DMS153 treated with DMSO at 0.1 percent for 48 hours (cell line): ENCODE measurements around the gene ARHGAP10.
"Not testable (repeated sequence)": the region's sequence is repeated elsewhere in the genome, so short reads cannot be mapped to it uniquely, and the experiment has no call there.

Source experiments
- DNase-seq: peaks from one replicate; lab custom pipeline; 2025; ENCODE audit not compliant: unreplicated experiment; lab: John Stamatoyannopoulos, UW

Gene ARHGAP10

DNA sequence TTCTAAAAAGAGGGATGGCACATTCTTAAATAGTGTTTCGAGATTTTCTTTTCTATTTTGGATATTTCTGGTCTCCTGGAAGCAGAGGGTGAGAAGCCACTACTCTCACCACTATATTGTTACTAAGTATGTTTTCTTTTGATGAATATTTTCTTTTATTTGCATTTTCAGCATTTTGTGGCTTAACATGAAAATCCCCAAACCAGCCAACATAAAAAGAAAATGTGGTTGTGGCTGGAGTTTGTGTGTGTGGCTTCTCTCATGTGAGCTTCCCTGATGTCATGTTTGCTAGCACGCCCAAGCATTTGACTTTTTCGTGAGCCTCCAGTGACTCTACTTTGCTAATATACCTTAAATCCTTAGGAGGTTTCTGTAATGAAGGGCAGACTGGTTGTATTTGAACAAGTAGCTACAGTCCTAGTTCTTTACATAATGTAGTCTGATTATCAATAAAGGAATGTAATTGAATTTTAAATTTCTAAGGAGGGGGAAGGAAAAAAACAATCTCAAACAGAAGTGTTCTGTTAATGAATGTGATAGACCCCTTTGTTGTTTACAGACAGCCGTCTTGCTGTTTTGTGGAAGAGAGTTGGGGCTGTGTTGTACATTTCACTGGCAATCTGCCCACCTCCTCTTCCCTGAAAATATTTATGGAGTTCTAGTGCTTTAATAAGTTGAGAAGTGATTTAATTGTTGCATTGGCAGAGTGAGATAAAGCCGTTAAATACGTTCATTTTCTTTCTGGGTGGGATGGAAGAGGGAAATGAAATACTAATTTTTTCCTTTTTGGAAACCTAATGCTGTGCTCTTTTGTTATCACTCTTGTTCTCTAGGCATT, 114.6 kb downstream of the ARHGAP10 start:
- DNase-seq, result no peak

DNA sequence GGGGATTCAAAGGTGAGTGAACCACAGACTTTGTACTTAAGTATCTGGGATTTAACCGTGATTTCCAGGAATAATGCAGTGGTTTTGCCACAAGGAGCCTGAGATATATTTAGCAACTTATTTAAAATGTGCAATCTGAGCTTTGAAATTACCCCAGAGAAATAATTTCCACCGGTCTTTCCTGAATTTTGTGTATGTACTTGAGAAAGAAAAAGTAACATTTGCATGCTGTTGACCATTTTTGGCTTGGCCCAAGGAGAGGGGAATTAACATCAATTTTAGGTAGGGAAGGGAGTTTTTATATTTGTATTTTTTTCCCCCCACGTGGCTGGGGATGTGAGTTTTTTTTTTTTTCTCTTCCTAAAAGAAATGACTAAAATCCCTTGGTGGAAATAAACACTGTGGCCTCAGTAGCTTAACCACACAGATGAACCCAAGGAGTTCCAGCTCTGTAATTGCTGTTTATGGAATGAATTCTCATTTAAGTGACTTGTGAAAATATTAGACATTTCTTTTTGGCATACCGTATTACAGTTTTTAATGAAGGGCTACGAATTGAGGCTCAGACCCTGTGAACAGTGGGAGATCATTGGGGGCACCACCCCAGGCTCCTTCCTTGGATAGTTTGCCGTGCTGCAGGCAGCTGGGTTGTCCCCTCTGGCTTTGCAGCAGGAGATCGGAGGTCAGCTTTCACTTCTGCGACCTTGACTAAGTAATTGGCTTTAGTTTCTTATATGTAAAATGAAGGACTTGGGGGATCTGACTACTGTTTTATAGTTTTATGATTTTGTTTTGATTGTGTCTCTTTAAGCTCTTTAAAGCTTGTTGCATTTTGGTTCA, 116.1 kb downstream of the ARHGAP10 start:
- DNase-seq, result no peak

DNA sequence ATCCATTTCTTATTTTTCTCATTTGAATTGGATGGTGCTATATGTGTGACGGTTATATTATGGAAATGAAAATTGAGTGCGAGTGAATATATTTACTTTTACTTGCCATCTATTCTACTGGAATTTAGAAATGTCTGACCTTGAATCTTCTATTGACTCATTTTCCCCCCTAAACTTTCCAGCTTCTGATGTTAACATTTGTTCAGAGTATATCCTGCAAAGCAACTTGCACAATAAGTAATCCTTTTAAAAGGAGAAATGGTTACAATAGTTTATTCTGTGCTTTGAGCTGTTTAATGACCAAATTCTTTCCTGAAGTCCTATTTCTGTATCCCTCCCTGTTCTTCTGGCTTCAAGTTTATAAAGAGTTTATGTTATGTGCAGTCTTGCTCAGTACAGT, 116.7 kb downstream of the ARHGAP10 start:
- no peak for DNase-seq

DNA sequence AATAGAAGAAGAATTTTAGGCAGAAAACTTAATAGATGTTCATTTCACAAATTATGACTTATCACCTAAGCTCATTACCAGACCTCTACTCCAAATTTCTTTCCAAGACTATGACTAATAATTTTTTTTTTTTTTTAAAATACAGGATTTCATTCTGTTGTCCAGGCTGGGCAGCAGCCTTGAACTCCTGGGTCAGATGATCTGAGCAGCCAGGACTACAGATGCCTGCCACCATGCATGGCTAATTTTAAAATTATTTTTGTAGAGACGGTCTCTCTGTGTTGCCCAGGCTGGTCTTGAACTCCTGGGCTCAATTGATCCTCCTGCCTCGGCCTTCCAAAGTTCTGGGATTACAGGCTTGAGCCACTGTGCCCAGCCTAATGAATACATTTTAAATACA, 119.2 kb downstream of the ARHGAP10 start:
- DNase-seq, result no peak

DNA sequence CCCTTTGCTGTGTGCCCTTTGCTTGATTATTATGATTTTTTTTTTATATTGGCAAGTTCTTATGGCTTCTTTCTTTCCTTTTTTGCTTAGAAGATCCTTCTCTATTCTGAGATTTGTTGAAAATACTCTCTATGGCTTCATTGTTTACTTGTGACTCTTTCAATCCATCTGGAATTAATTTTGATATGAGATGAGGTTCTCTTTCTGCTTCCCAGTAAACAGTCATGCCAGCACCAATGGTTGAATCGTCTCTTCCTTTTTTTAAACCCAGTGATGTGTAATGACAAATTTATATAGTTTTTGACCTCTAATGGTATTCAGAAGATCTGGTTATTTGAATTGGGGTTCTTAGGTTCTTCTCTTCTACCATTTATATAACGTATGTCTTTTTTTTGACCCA, 121.8 kb downstream of the ARHGAP10 start:
- DNase-seq, result no peak

DNA sequence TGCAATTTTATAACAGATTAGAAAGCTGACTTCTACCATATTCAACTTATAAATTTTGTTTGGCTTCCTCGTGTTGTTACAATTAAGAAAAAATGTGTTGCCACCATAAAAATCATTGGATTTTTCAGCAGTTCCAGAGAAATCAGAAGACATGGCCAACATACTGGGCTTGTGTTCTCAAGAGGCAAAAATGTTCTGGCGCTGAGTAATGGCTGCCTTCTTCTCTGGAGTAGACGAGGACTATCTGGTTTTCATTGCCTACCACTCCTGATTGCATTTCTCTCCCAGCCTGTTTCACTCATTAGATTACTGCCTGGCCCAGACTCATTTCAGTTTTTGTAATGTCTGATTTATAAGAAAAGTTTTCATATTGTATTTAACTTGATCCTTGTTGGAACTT, 122.3 kb downstream of the ARHGAP10 start:
- no peak for DNase-seq

DNA sequence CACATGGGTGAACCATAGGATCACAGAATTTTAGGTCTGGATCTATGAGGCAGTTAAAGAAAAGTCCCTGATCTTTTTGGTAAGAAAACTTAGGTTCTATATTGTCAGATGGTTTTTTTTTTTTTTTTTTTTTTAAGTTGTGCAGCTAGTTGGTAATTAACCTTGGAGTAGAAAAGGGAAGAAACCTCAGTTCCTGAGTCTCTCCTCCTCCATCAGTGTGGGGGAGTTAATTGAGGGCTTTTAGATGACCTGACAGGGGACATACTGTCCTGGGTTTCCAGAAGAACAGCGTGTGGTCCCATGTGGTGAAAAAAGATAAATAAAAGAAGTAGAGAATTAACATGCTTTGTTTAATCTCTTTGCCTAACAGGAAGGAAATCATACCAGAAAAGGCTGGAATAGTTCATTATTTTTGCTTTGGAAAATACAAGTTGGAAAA, 123.7 kb downstream of the ARHGAP10 start:
- no peak for DNase-seq

DNA sequence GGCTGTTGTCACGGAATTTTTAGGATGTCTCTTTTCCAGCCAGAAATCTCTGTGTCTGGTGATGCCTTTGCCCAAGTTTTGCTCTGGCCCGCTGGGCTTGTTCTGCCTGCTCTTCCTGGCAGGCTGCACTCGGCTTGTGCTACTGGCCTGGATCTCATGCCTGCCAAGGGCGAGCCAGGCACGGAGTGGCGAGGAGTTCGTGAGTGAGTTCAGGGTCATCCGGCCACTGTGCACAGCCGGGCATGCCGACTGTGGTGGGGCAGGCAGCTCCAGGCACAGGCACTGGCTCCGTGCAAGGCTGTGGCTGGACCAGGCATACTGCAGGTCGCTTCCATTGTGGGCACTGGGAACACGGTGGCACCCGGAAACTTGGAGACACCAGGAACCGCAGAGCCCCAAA, 129.1 kb downstream of the ARHGAP10 start:
- DNase-seq, result no peak

DNA sequence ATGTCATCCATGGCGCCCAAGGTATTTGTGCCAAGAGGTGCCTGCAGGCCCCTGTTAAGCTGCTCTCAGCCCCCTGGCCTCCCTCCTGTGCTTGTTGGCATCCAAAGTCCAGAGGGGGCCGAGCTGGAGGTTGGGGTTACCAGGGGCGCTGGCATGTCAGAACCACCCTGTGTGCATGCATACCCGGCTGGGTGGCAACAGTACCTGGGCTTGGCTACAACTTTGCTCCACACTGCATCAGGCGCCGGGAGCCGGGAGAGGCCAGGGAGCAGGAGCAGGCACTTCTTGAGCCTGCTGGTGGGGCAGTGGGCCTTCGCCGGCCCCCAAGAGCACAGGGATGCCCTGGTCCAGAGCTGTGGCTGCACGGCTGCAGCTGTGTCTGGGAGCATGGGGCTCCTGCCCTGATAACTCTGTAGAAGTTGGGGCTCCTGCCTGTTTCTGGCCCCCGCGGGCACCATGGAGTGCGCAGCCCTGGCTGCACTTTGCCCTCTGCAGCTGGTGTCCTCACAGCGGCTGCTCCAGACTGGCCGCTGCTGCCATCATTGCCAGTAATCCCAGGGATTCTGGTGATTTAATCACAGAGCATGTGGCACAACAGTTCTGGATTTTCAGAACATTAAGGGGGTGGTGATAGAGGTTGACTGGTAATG, 130.3 kb downstream of the ARHGAP10 start:
- no peak for DNase-seq

DNA sequence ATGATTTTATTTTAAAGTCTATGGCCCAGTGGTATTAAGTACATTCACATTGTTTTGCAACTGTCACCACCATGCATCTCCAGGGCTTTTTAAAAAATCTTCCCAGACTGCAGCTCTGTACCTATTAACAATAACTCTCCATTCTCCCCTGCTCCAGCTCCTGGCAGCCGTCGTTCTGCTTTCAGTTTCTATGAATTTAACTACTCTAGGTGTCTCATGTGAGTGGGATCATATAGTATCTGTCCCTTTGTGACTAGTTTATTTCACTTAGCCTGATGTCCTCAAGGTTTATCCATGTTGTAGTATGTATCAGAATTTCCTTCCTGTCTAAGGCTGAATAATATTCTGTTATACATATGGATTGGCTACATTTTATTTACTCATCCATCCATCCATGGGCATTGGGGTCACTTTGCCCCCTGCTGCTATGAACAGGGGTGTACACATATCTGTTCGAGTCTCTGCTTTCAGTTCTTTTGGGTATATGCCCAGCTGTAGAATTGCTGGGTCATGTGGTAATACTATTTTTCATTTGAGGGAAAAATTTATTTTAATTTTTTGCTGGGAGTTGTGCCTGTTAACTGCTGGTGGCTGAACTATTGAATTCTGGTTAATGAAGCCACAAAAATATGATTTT, 131.3 kb downstream of the ARHGAP10 start:
- no peak for DNase-seq

DNA sequence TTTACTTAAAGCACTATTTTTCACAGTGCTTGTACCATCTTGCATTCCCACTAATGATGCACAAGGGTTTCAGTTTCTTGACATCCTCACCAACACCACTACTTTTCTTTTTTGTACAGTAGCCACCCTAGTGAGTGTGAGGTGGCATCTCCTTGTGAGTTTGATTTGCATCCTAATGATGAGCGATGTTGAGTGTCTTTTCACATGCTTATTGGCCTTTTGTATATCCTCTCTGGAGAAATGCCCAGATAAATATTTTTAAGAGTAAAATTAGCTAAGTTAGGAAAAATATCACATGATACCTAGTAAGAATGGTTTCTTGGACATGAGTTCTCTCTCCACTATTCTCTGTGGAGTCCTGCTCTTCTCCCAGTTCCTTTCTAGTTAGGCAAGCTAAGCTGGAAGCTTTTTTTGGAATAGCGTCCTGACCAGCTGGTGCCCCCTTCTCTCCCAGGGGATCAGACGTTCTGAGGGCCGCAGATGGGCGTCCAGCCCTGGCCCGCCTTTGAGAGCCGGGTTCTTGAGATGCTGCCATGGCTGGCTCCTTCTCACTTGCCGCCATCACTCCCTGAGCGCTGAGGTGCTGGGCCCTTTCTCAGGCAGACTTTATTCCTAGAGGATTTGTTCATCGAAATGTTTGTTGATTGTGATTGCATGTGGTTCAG, 132.1 kb downstream of the ARHGAP10 start:
- DNase-seq, result no peak

DNA sequence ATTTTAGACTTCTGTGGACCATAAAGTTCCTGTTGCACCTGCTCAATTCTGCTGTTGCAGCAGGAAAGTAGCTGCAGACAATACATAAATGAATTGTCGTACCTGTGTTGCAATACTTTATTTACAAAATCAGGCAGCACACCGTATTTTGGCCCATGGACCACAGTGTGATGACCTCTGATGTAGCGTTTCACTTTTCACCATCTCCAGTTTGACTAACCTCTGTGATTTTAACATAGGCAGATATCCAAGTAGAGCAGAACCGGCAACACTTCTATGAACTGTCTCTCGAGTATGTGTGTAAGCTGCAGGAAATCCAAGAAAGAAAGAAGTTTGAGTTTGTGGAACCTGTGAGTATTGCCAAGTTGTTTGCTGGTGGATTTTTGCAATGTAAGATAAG, 132.7 kb downstream of the ARHGAP10 start:
- DNase-seq, result no peak

DNA sequence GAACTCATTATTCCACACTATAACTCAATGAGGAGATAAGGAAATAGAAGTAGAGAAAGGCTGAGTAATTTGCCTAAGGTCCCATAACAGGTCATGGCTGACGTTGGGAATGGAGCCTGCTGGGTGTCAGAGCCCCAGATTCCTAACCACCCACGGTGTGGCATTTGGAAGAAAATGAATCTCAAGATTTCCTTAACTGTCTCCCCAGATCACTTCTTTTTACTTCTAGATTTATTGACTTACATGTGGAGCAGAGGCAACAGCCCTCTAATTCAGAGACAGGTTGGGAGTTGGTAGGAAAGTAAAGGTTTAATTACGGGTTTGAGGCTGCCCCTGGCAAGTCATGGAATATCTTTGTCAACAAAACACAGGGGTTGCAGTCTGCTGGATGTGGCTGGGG, 134.0 kb downstream of the ARHGAP10 start:
- DNase-seq, result no peak

DNA sequence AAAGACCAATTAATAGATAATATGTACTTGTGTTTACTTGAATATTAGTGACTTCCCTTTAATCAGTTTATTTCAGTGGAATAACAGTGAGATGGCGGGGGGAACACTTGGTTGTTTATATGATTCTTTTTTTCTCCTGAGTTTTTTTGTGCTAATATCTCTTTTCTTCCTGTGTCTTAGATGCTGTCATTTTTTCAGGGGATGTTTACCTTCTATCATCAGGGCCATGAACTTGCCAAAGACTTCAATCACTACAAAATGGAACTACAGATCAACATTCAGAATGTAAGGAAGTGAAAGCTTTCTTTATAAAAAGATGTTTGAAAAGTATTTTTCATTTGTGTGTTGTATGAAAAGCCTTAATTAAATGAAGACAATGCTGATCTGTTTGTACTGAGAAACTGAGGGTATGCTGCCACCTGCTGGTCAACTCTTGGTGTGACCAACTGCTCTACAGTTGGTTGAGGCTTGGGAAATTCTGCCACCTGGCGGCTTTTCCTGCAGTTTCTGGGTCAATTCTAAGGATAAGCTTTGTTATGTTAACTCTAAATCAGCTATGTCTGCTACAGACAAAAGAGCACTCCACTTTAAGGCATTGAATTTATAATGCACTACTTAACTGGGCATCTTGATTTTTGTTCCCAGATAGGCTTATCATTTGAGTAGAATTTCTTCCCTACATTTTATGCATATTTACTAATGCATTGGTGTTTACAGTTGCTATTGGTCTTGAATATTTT, 134.8 kb downstream of the ARHGAP10 start:
- peak; percentile 83 for DNase-seq

DNA sequence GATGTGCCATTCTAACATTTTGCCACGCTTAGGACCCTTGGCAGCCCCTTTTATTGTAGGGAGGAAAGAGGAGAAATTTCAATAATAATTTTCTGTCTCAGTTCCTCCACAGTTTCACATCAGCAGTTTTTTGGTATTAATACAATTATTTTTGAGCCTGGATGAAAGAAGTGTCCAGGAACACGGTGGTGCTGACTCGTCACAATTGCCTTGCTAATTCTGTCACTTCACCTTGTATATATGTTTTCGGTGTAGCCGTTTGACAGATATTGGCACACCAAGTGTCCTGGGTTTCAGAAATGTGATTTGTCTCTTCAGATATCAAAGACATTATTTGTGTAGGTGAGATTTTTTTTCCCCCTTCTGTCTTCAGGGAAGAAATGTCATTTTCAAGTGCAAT, 142.2 kb downstream of the ARHGAP10 start:
- no peak for DNase-seq

DNA sequence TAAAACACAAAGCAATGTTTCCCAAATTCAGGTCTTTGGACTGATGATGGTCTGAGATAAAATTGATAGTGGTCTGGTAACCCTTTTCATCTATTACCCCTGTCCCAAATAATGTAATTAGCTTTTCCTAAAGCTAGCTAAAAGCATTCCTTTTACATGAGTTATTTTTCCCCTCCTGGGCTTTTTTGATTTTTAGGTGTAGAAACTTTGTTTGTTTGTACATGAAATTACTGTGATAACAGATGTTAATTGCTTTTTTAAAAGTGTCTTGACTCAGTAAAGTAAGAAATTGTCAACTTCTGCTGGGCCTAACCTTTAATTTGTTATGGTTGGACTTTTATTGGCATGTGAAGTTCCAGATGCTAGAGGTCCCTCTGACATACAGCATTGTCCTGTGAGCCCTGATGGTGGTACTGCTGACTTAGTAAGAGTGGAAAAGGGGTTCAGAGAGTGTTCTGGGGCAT, 145.5 kb downstream of the ARHGAP10 start:
- no peak for DNase-seq

DNA sequence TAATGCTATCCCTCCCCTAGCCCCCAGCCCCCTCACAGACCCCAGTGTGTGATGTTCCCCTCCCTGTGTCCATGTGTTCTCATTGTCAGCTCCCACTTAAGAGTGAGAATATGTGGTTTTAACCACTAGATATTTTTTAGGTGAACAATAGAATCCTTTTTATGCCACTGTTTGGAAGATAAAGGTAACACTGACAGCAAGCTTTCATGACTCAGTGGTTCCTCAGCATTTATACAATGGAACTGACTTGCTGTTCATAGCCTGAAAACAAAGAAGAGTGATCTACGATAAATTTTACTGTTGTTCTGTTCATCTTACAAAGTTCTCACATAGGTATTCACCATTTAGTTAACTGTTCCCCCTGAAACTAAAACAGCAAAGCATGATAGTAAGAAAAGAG, 147.8 kb downstream of the ARHGAP10 start:
- no peak for DNase-seq

DNA sequence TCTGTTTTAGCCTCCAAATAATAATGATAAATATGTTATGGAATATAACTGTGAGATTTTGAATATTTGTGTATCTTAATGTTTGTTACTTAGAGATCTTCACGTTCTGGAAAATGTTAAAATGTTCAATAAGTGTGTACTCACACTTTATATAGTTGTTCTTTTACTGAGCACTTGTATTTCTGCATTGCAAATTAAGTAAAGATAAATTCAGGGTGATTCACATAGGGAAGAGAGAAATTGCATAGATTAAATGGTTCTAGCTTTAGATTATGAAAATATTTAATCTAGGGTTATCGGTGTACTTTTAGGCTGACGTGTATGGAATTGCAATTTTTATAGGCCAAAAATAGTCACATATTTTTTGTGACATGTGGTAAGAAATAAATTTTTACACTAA, 148.6 kb downstream of the ARHGAP10 start:
- DNase-seq, result no peak

DNA sequence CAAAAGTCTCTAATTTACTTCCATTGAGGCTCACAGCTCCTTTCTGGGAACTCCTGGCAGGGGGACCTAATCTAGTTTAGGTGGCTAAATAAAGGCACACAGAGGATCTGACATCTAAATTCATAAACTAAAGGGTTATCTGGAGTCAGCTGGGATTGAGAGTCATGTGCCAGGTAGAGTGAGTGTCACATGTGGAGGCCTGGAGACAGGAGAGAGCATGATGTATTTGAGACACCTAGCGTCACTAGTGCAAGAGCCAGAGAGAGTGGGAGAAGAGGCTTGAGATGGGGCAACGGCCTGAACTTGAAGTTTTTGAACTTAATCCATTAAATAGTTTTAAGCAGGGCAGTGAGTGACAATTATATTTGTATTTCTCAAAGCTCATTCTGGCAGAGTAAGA, 152.6 kb downstream of the ARHGAP10 start:
- no peak for DNase-seq

DNA sequence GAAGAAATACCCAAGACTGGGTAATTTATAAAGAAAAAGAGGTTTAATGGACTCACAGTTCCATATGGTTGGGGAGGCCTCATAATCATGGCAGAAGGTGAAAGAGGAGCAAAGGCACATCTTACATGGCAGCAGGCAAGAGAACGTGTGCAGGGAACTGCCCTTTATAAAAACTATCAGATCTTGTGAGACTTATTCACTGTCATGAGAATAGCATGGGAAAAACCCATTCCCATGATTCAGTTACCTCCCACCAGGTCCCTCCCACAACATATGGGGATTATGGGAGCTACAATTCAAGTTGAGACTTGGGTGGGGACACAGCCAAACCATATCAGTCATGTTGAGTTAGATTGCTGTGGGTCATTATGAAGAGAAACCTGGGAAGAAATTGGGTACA, 153.3 kb downstream of the ARHGAP10 start:
- DNase-seq, result not testable (repeated sequence)
